K562 (cell line): ENCODE results near the gene LSM8. TPM values are rescaled to one million over a fixed set of nuclear protein-coding genes. Genes with fewer than 3 reads are reported as not detected.

Source experiments
- GATAD2B ChIP-seq: fragments of 450-650 bp; IDR thresholded peaks from 2 replicates; pipeline ENCODE4 v1.6.1; 2017; ENCODE audit warnings: mild to moderate bottlenecking, borderline replicate concordance
- LCOR ChIP-seq: sonication (generic); formaldehyde crosslinking; IDR thresholded peaks from 2 replicates; pipeline ENCODE4 v1.8.0; 2022; ENCODE audit warnings: mild to moderate bottlenecking, missing genetic modification reagents
- MAFG ChIP-seq: fragments of 450-650 bp; conservative IDR thresholded peaks from 2 replicates; pipeline ENCODE4 v1.6.1; 2016; ENCODE audit warnings: missing genetic modification characterization, missing compliant biosample characterization
- MCM3 ChIP-seq: fragments of 450-650 bp; IDR thresholded peaks from 2 replicates; pipeline ENCODE4 v1.6.1; 2016
- MYBL2 ChIP-seq, 2 experiments: fragments of 450-650 bp in 1 of 2; sonication (generic) in 1 of 2; formaldehyde crosslinking in 1 of 2; IDR thresholded peaks; 2 replicates each; pipeline versions ENCODE4 v1.6.1 to v1.8.1; 2017 to 2022; ENCODE audit warnings: borderline replicate concordance in 1 of 2, inconsistent platforms in 1 of 2, low read depth in 1 of 2, mild to moderate bottlenecking in 1 of 2, missing genetic modification reagents in 1 of 2, moderate library complexity in 1 of 2
- NFXL1 ChIP-seq: fragments of 450-650 bp; formaldehyde crosslinking; IDR thresholded peaks from 2 replicates; pipeline ENCODE4 v1.4.0; 2021; ENCODE audit warnings: mild to moderate bottlenecking
- NONO ChIP-seq, 2 experiments: fragments of 200-400 bp in 1 of 2; fragments of 450-650 bp in 1 of 2; formaldehyde crosslinking in 1 of 2; IDR thresholded peaks; 2 replicates each; pipeline ENCODE4 v1.6.1; 2017; ENCODE audit warnings: low read depth in 2 of 2, mild to moderate bottlenecking in 2 of 2, moderate library complexity in 2 of 2, low read length in 1 of 2
- POLR2G ChIP-seq: fragments of 200-400 bp; formaldehyde crosslinking; IDR thresholded peaks from 2 replicates; pipeline ENCODE4 v1.6.1; 2017; ENCODE audit warnings: low read depth, mild to moderate bottlenecking, antibody characterized with exemption, low read length, moderate library complexity
- SIN3A ChIP-seq, 2 experiments: fragments of 150-350 bp in 1 of 2; IDR thresholded peaks; 2 replicates each; pipeline ENCODE4 v1.6.1; 2011 to 2016; ENCODE audit warnings: borderline replicate concordance in 2 of 2, low read depth in 2 of 2, low read length in 2 of 2, mild to moderate bottlenecking in 2 of 2, moderate library complexity in 2 of 2; ENCODE audit not compliant: control insufficient read depth in 1 of 2
- TSC22D4 ChIP-seq: fragments of 450-650 bp; IDR thresholded peaks from 2 replicates; pipeline ENCODE4 v1.6.1; 2016; ENCODE audit warnings: missing genetic modification characterization, missing biosample characterization, control low read depth
- ZNF3 ChIP-seq: fragments of 250-450 bp; sonication (Bioruptor Pico); IDR thresholded peaks from 2 replicates; pipeline ENCODE4 v1.5.0; 2021; ENCODE audit warnings: mild to moderate bottlenecking, moderate library complexity
- polyA plus RNA-seq, 8 experiments: library from polyadenylated mRNA; depleted of rRNA in 4 of 8; stranded (reverse) in 5 of 8; unstranded in 3 of 8; fragments of >200 nt; fragmentation: Nextera tagmentation in 2 of 8; fragmentation: Illumina TruSeq in 1 of 8; extraction: Ambion mirVana in 2 of 8; extraction: Trizol in 1 of 8; gene quantifications; 2 replicates each; pipeline versions ENCODE4 v1.2.1 to v1.2.3, GENCODE V29; 2011 to 2014; ENCODE audit warnings: inconsistent platforms in 1 of 8, missing spikeins in 1 of 8
- total RNA-seq, 7 experiments: library from RNA; depleted of rRNA in 6 of 7; stranded (reverse); fragments of >200 nt in 6 of 7; fragmentation: Illumina TruSeq in 2 of 7; extraction: Trizol in 2 of 7; gene quantifications; 2 replicates each; pipeline versions ENCODE4 v1.2.1 to v1.2.3, GENCODE V29; 2011 to 2021; ENCODE audit warnings: low replicate concordance in 1 of 7
- TF ChIP-seq, protein P1 (sequence below), 2 experiments: IDR thresholded peaks in 1 of 2; conservative IDR thresholded peaks in 1 of 2; 2 replicates each; pipeline ENCODE4 v1.6.1; 2016; ENCODE audit warnings: low read depth in 2 of 2, mild to moderate bottlenecking in 1 of 2, missing compliant biosample characterization in 1 of 2, missing genetic modification characterization in 1 of 2, moderate library complexity in 1 of 2
- TF ChIP-seq, protein P2 (sequence below): fragments of 200-400 bp; formaldehyde crosslinking; IDR thresholded peaks from 2 replicates; pipeline ENCODE4 v1.6.1; 2017; ENCODE audit warnings: mild to moderate bottlenecking, low read depth, low read length, moderate library complexity
- TF ChIP-seq, protein P3 (sequence below): fragments of 450-650 bp; IDR thresholded peaks from 2 replicates; pipeline ENCODE4 v1.6.1; 2017; ENCODE audit warnings: antibody characterized with exemption, mild to moderate bottlenecking

LSM8 gene
- total and polyA plus RNA-seq, 9 of the 15 experiments (the other 6 are each of a cell fraction or from before 2014, with no cell fraction given) = 81.5 to 340 (median 180) TPM

DNA sequence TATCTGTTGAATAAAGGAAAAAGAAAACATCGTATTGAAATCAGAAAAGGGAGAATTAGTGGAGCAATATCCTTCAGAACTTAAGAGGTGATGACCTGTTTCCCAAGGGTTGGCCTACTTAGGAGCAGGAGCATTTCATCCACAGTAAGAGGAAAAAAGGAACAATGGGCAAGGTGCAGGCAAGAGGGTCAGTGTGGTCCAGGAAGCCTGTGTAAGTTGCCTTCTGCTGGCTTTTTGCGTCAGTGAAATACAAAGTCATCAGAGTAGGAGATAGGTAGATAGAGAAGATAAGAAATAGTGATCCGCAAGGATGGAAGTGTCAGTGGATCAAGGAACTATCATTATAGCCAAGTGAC lies 35.2 kb downstream of the LSM8 start (continued):
- TF ChIP-seq TSC22D4 (no peak), ZNF3 (no peak), GATAD2B (no peak), NONO (IDR thresholded peaks at IDR 0.05; ENCODE audit: low read depth in 2 of 2, low read length in 1 of 2) (no peak), MYBL2 (IDR thresholded peaks at IDR 0.05; ENCODE audit: low read depth) (no peak), MYBL2 (CRISPR knock-in tag; IDR thresholded peaks at IDR 0.05; ENCODE audit: borderline replicate concordance) (no peak), MCM3 (no peak), SIN3A (IDR thresholded peaks at IDR 0.05; ENCODE audit: borderline replicate concordance in 2 of 2, control insufficient read depth in 1 of 2, low read depth in 2 of 2, low read length in 2 of 2) (no peak), POLR2G (no peak), NFXL1 (CRISPR knock-in tag) (0 out of 2 replicates have a peak, but pooled peaks have one; percentile 56), MAFG (tag) (no peak), LCOR (CRISPR knock-in tag) (no peak)
- TF ChIP-seq, protein P1, sequence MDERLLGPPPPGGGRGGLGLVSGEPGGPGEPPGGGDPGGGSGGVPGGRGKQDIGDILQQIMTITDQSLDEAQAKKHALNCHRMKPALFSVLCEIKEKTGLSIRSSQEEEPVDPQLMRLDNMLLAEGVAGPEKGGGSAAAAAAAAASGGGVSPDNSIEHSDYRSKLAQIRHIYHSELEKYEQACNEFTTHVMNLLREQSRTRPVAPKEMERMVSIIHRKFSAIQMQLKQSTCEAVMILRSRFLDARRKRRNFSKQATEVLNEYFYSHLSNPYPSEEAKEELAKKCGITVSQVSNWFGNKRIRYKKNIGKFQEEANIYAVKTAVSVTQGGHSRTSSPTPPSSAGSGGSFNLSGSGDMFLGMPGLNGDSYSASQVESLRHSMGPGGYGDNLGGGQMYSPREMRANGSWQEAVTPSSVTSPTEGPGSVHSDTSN (CRISPR knock-in tag; IDR thresholded peaks at IDR 0.05; ENCODE audit: low read depth) = no peak
- TF ChIP-seq, protein P1 (tag; conservative IDR thresholded peaks at IDR 0.05; ENCODE audit: low read depth) = no peak
- TF ChIP-seq, protein P2, sequence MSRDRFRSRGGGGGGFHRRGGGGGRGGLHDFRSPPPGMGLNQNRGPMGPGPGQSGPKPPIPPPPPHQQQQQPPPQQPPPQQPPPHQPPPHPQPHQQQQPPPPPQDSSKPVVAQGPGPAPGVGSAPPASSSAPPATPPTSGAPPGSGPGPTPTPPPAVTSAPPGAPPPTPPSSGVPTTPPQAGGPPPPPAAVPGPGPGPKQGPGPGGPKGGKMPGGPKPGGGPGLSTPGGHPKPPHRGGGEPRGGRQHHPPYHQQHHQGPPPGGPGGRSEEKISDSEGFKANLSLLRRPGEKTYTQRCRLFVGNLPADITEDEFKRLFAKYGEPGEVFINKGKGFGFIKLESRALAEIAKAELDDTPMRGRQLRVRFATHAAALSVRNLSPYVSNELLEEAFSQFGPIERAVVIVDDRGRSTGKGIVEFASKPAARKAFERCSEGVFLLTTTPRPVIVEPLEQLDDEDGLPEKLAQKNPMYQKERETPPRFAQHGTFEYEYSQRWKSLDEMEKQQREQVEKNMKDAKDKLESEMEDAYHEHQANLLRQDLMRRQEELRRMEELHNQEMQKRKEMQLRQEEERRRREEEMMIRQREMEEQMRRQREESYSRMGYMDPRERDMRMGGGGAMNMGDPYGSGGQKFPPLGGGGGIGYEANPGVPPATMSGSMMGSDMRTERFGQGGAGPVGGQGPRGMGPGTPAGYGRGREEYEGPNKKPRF = no peak
- TF ChIP-seq, protein P3, sequence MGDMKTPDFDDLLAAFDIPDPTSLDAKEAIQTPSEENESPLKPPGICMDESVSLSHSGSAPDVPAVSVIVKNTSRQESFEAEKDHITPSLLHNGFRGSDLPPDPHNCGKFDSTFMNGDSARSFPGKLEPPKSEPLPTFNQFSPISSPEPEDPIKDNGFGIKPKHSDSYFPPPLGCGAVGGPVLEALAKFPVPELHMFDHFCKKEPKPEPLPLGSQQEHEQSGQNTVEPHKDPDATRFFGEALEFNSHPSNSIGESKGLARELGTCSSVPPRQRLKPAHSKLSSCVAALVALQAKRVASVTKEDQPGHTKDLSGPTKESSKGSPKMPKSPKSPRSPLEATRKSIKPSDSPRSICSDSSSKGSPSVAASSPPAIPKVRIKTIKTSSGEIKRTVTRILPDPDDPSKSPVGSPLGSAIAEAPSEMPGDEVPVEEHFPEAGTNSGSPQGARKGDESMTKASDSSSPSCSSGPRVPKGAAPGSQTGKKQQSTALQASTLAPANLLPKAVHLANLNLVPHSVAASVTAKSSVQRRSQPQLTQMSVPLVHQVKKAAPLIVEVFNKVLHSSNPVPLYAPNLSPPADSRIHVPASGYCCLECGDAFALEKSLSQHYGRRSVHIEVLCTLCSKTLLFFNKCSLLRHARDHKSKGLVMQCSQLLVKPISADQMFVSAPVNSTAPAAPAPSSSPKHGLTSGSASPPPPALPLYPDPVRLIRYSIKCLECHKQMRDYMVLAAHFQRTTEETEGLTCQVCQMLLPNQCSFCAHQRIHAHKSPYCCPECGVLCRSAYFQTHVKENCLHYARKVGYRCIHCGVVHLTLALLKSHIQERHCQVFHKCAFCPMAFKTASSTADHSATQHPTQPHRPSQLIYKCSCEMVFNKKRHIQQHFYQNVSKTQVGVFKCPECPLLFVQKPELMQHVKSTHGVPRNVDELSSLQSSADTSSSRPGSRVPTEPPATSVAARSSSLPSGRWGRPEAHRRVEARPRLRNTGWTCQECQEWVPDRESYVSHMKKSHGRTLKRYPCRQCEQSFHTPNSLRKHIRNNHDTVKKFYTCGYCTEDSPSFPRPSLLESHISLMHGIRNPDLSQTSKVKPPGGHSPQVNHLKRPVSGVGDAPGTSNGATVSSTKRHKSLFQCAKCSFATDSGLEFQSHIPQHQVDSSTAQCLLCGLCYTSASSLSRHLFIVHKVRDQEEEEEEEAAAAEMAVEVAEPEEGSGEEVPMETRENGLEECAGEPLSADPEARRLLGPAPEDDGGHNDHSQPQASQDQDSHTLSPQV = no peak
